ENCODE measurements around the gene SCAANT1. TPM values are rescaled to one million over a fixed set of nuclear protein-coding genes. Genes with fewer than 3 reads are reported as not detected.

The SCAANT1 gene
- total RNA-seq, 1 experiment from 2014 or later: not detected

DNA sequence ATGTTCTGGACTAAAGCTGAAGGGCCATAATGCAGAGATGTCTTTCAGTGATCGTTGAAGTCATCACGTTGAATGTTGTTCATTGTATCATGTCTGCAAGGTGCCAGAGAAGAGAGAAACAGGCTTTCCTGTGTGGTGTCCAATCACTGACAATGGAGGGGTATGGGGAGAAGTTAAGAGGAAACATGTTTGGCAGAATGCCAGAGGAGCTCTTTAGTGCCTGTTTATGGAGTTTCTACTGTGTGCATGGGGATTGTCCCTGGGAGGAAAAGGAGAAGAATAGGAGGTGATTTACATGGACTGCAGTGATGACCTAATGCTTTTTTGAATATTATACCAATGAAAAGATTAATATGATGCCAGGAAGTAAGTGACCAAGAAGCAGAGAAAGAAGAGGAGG is 11.7 kb downstream of the SCAANT1 start:
- no peak for DNase-seq (ENCODE audit: low spot score)

DNA sequence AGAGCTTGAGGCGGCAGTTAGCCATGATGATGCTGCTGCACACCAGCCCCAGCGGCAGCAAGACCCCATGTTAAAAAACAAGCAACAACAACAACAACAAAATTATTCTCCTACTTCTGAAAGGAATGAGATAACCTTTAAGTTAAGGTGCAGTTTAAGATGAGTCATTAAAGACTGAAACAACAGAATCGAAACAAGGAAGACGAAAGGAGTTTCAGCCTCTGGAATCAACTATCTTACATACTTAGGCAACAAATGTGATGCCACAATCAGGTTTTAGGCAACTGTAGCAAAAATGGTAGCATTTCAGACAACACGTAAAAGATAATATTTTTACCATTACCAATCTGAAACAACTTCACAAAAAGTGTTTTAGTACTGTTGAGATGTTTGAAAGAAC is 12.2 kb downstream of the SCAANT1 start:
- no peak for DNase-seq (ENCODE audit: low spot score)

GRCh38 chr3:63896332-63897030 is 15.7 kb downstream of the SCAANT1 start:
- DNase-seq (ENCODE audit: low spot score): no peak

- no peak for DNase-seq (ENCODE audit: low spot score)
Observed at GRCh38 chr3:63895422-63896189, 16.6 kb downstream of the SCAANT1 start.

- DNase-seq (ENCODE audit: low spot score): no peak
Observed at GRCh38 chr3:63892773-63893352, 19.3 kb downstream of the SCAANT1 start.

DNA sequence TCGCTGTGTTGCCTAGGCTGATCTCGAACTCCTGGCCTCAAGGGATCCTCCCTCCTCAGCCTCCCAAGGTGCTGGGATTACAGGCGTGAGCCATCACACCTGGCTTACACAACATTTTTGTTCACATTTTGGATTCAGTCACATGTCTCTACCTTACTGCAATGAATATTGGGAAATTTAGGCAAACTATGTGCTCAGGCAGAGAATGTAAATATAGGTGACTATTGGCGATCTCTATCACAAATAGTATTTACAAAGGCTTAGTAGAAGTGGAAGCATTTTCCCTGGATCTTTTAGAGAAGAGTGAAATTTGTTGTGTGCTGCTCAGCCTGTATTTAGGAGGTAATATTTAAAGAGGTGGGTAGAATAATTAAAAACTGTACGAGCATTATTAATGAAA is 20.7 kb downstream of the SCAANT1 start:
- no peak for DNase-seq (ENCODE audit: low spot score)

DNA sequence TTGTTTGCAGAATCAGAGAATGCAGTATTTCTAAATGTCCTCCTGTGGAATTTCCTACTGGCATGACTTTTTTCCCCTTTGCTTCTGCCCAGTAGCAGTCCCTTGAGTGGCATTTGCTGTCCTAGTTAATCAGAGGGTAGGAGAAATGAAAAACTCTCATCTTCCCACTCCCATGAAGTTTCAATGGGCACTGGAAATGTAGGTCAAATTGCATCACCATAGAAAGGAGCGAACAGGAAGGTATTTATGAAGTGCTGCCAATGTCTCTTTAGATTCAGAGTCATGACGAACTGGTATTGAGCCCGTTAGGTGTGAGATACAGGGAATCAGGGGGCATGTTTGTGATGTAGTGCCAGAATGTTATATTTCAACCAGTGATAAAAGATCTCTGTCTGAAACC is 25.3 kb downstream of the SCAANT1 start:
- no peak for DNase-seq (ENCODE audit: low spot score)

- no peak for DNase-seq (ENCODE audit: low spot score)
Observed at GRCh38 chr3:63880653-63881052, 31.5 kb downstream of the SCAANT1 start.

GRCh38 chr3:63878394-63879060 is 33.7 kb downstream of the SCAANT1 start:
- no peak for DNase-seq (ENCODE audit: low spot score)

GRCh38 chr3:63877737-63878393 is 34.3 kb downstream of the SCAANT1 start:
- DNase-seq (ENCODE audit: low spot score): no peak

GRCh38 chr3:63876260-63876659 is 35.9 kb downstream of the SCAANT1 start:
- DNase-seq (ENCODE audit: low spot score): no peak

DNA sequence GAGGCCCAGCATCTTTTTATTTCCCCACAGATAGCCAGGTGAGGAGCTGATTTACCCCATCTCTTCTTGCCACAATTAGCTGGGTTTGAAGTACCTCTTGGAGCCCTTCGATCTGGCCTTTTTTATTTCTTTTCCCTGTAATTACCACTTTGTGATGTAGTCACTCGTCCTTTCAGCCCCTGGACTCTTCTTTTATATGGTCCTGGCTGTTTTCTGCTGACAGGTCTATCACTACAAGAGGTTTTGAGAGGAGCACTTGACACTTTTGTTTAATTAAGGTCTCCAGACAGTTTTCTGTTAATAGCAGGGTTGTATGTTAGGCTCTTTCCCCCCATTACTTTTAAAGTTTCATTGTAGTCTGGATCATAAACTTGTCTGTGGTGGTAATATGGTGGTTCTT is 36.7 kb downstream of the SCAANT1 start:
- no peak for DNase-seq (ENCODE audit: low spot score)

GRCh38 chr3:63874769-63875168 is 37.4 kb downstream of the SCAANT1 start:
- DNase-seq (ENCODE audit: low spot score): no peak

DNA sequence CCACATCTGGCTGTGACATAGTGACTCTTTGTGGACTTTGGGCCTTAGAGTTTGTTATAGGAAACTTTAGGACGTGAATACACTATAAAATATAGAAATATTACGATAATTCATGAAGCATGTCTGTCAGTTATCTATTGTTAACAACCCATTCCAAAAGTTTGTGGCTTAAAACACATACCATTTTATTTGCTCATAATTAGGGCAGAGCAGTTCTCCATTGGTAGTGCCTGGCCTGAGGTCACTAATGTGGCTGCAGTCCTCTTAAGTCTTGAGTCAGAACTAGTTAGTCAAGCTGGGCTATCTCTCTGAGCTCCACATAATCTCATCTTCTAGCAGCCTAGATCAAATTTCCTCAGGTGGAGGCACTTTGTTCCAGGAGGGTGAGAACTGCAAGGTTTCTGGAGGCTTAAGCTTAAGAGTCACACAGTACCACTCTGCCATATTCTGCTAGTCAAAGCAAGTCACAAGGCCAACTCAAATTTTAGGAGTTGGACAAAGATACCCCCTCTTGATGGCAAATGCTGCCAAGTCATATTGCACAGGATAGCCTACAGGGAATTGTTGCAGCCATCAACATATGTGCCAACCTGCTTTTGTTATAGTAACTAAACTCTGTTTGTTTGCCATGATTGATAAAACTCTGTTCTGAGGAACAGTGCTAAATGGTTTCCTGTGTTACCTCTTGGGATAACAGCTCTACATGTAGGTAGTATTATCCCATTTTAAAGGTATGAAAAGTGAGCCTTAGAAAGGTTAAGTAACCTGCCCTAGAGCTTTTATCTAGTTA is 39.9 kb downstream of the SCAANT1 start:
- peak; percentile 61 for DNase-seq (ENCODE audit: low spot score)

GRCh38 chr3:63870615-63871005 is 41.6 kb downstream of the SCAANT1 start:
- no peak for DNase-seq (ENCODE audit: low spot score)

DNA sequence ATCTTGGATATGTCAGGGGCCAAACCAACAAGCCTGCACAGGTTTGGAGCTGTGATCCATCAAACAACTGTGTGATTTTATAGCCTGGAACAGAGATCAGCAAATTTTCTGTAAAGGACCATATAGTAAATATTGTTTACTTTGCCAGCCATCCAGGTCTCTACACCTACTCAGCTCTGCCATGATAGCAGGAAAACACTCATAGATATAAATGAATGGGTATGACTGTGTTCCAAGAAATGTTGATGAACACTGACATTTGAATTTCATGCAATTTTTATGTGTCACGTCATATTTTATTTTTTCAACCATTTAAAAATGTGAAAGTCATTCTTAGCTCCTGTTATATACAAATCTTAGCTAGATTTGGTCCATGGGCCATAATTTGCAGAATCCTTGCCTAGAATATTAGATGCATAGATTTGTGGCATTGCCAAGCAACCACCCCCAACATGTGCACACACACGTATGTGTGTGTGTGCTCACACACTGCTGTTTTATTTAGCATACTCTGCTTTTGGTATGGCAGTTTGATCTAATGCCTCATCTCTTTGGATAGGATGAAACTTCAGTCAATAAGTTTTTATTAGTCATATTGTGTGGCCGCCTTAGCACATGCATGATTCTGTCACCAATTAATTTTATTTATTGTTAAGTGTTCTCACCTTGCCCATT is 42.1 kb downstream of the SCAANT1 start:
- no peak for DNase-seq (ENCODE audit: low spot score)

- no peak for DNase-seq (ENCODE audit: low spot score)
Observed at GRCh38 chr3:63867225-63867624, 45.0 kb downstream of the SCAANT1 start.

DNA sequence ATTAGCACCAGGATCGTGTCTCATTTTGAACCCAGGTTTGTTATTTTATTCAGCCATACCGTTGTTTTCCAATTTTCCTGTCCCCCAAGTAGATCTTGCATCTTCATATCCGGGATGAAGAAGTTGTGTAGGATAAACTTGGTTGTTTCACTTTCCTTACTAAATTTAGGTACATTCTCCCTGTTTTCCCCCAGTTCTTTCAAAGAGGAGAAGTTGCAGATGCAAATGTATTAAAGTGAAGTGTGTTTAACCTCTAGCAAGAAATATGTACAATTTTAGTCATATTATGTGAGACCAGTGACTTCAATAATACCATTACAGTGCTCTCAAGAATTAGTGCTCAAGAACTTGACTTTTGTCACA is 47.2 kb downstream of the SCAANT1 start:
- no peak for DNase-seq (ENCODE audit: low spot score)

DNA sequence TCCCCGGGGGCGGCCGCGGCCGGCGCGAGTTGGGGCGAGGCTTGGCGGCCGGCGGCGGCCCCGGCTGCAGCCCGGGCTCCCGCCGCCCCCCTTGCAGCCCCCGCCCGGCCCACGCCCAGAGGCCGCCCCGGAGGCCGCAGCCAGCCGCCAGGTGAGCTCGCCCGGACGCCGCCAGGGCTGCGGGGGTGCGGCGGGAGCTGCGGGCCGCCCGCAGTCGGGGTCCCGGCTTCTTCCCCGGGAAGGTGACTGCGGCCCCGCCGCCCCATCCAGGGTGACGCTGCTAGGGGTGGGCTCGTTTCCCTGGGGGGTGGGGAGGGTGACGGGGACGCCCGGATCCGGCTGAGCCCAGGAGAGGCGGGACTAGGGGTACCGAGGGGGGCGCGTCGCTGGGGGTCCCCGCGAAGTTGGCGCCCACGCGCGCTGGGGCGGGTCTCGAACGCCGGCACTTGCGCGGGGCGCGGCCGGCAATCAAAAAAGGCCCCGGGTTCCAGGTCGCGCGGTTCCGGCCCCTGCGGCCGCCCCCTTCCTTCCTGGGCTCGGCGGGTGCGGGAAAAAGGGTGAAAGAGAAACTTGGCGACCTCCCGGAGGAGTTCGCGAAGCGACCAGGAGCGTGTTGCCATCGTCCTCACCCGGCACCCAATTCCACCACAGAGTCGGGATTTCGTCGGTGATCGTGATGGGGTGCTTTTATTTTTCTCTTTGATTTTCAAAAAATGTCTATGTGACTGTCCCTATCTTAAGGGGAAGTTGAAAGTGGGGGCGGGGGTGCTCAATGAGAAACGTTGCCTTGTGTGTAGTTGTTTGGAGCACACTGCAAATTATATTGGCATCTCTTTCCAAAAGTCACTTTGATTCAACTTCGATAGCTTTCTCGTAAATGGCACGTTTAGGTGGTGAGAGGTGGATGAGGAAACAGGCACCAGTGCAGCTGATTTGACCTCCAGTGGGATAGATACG is 47.9 kb downstream of the SCAANT1 start:
- peak; percentile 16 for DNase-seq (ENCODE audit: low spot score)
